ENCODE measurements around the gene OXLD1.

DNA sequence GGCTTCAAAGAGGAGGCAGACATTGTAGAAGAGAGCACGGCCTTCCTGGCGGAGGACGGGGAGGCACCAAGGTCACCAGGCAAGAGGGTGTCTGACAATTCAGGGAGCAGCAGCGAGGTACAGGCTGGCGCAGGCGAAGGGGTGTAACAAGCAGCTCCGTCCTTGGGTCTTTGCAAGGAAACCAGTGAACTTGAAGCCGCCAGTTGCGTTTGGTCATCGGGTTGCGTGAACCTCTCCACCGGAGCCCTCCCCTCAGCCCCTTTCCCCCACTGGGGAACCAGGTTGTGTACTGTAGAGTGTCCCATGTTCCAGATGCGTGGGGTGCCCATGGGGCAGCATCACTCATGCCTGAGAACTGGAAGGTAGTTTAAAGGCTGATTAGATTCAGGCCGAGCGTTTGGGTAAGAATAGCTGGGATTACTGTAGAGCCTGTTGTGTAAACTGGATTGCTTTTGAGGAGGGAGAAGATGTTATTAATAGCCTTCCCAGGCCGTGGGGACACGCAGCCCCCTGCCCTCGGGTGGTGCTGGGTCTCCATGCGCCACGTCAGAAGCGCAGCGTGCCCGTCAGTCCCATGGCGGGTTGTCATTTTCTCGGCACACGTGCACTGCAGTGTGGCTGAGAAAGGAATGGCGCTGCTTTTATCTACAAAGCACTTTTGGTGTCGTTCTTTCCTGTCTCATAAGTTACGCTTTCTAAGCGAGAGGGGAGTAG, 39.3 kb upstream of the OXLD1 start:
- TF ChIP-seq CTCF (IDR thresholded peaks at IDR 0.05), result no peak
- TF ChIP-seq POLR2A (IDR thresholded peaks at IDR 0.05), result no peak

Data from uterus (tissue), 2 donors.